Kidney (tissue), 14 donors: ENCODE measurements around the gene SDC3. TPM values are rescaled to one million over a fixed set of nuclear protein-coding genes. Genes with fewer than 3 reads are reported as not detected.

ENCODE experiments used
- DNase-seq, 5 donors: peaks; one replicate each; pipeline ENCODE4 v3.0.0-alpha.2; 2013 to 2020
- FAIRE-seq: peaks from 2 replicates; lab custom pipeline; 2012; peaks lifted over from hg19 to GRCh38; lab: Jason Lieb, UNC
- H3K27ac ChIP-seq, 2 donors: one replicate each; pipeline ENCODE4 v1.7.0; 2013; ENCODE audit warnings: low read depth in 2 of 2, low read length in 2 of 2, inconsistent platforms in 1 of 2
- H3K27me3 ChIP-seq: one replicate; pipeline ENCODE4 v1.7.1; 2013; ENCODE audit warnings: low read length, inconsistent platforms; ENCODE audit not compliant: control insufficient read depth, insufficient read depth
- H3K36me3 ChIP-seq, 3 donors: one replicate each; pipeline versions ENCODE4 v1.7.0 to v1.7.1; 2013; ENCODE audit warnings: low read length in 3 of 3, control low read depth in 1 of 3, inconsistent platforms in 1 of 3; ENCODE audit not compliant: insufficient read depth in 3 of 3, control insufficient read depth in 2 of 3
- H3K4me1 ChIP-seq, 3 donors: one replicate each; pipeline versions ENCODE4 v1.7.0 to v1.7.1; 2013; ENCODE audit warnings: low read length in 3 of 3, inconsistent platforms in 1 of 3, low read depth in 1 of 3; ENCODE audit not compliant: control insufficient read depth in 2 of 3, insufficient read depth in 2 of 3
- H3K4me3 ChIP-seq, 3 donors: one replicate each; pipeline versions ENCODE4 v1.7.0 to v1.8.1; 2013; ENCODE audit warnings: low read length in 3 of 3, control low read depth in 1 of 3, inconsistent platforms in 1 of 3
- H3K9ac ChIP-seq, 3 donors: one replicate each; pipeline versions ENCODE4 v1.7.0 to v1.7.1; 2013; ENCODE audit warnings: low read length in 3 of 3, control low read depth in 1 of 3, inconsistent platforms in 1 of 3
- H3K9me3 ChIP-seq, 3 donors: one replicate each; pipeline versions ENCODE4 v1.7.0 to v1.7.1; 2013; ENCODE audit warnings: low read length in 3 of 3, control low read depth in 1 of 3, inconsistent platforms in 1 of 3; ENCODE audit not compliant: control insufficient read depth in 2 of 3, insufficient read depth in 1 of 3
- CTCF ChIP-seq: IDR thresholded peaks from 3 replicates; pipeline ENCODE4 v1.5.1; 2012; ENCODE audit warnings: mild to moderate bottlenecking, moderate library complexity, borderline replicate concordance; ENCODE audit not compliant: insufficient read depth; ENCODE audit errors: extremely low read depth
- intact Hi-C: fragments of 100-400 bp; cut with DNase I; formaldehyde crosslinking; loops from one replicate; pipeline ENCODE4 v1.11.1; 2022
- polyA plus RNA-seq: library from polyadenylated mRNA; stranded (reverse); fragments of 350-450 nt; fragmentation: Illumina TruSeq; extraction: RNeasy Lipid Tissue Mini Kit (QIAGEN cat#74804); gene quantifications from one replicate; pipeline ENCODE4 v1.2.3, GENCODE V29; 2014; ENCODE audit warnings: low read depth, low replicate concordance; ENCODE audit not compliant: insufficient read depth
- total RNA-seq: library from RNA; stranded (reverse); fragmentation: NEBNext Ultra II Directional; extraction: Animal tissue kit (Norgen Biotek cat#: 25700); gene quantifications from one replicate; pipeline ENCODE4 v1.2.1, GENCODE V29; 2021
- donor health status: control.
- donor health status: control.
- donor health status: control.
- donor health status: control.
- donor health status: control.
- donor health status: DM: yes; HTN: yes; CAD: no.
- donor health status: Normal renal cell carcinoma (clear cell type).

The SDC3 gene
- total and polyA plus RNA-seq, 2 donors from 2014 or later, result 11.0 to 58.7 TPM

GRCh38 chr1:30829889-30830288 lies 78.7 kb downstream of the SDC3 start:
- intact Hi-C loops, result no loop called here
- Histone ChIP-seq H3K4me1 (no peaks in the 10 kb centered on the region), H3K4me3 (no peak overlapping the region), H3K9ac (no peak overlapping the region), H3K27ac (no peak overlapping the region), H3K9me3 (no peaks in the 10 kb centered on the region), H3K36me3 (no peaks in the 10 kb centered on the region), H3K27me3 (peaks cover 5% of the 10 kb centered on the region)
- no peak for FAIRE-seq
- no peak for TF ChIP-seq CTCF
- DNase-seq, result peak in 1 of 5 donors; percentile 50

- Histone ChIP-seq H3K27ac (no peak overlapping the region), H3K27me3 (peaks cover 5% of the 10 kb centered on the region), H3K36me3 (no peaks in the 10 kb centered on the region), H3K9ac (no peak overlapping the region), H3K4me3 (no peak overlapping the region), H3K9me3 (no peaks in the 10 kb centered on the region), H3K4me1 (peaks cover 0 to 12% (median 7%) of the 10 kb centered on the region in 3 donors)
- intact Hi-C loops, result no loop called here
- no peak for TF ChIP-seq CTCF
- FAIRE-seq (no peak), DNase-seq (no peak)
These were observed 83.7 kb downstream of the SDC3 start for GRCh38 chr1:30824736-30825429.

- peaks cover 0 to 12% (median 7%) of the 10 kb centered on the region in 3 donors for H3K4me1 ChIP-seq
- peak overlapping the region; percentile 40 to 59 (median 57) for H3K4me3 ChIP-seq
- H3K9me3 ChIP-seq, result no peaks in the 10 kb centered on the region
- no peaks in the 10 kb centered on the region for H3K36me3 ChIP-seq
- TF ChIP-seq CTCF, result no peak
- FAIRE-seq, result no peak
- H3K27me3 ChIP-seq, result peaks cover 5% of the 10 kb centered on the region
- H3K9ac ChIP-seq, result peak overlapping the region; percentile 14 to 79 (median 64)
- peak; percentile 97 to 98 (median 97) for DNase-seq
- H3K27ac ChIP-seq, result peak overlapping the region; percentile 90 to 95
- intact Hi-C loops, result no loop called here
These were observed 84.4 kb downstream of the SDC3 start for GRCh38 chr1:30823969-30824735.
